GM19099 (cell line): ENCODE measurements around the gene PGAM4.

ENCODE experiments used
- POLR2A ChIP-seq: IDR thresholded peaks from 3 replicates; pipeline ENCODE4 v1.6.1; 2011; ENCODE audit warnings: low read depth; ENCODE audit not compliant: insufficient read length; ENCODE audit errors: extremely low read depth

Gene PGAM4

GRCh38 chrX:77969538-77969937 lies at the start of gene PGAM4:
TSS of gene PGAM4 (minus strand) at chrX:77969638. CDS start at chrX:77969638, 0 bp downstream.
- no peak for TF ChIP-seq POLR2A

GRCh38 chrX:78011846-78012245 lies 42.4 kb upstream of the PGAM4 start:
- no peak for TF ChIP-seq POLR2A

- TF ChIP-seq POLR2A = no peak
Observed at GRCh38 chrX:77979870-77980269, 10.4 kb upstream of the PGAM4 start.

GRCh38 chrX:77977518-77977917 lies 8.1 kb upstream of the PGAM4 start:
- no peak for TF ChIP-seq POLR2A

GRCh38 chrX:77977095-77977494 lies 7.7 kb upstream of the PGAM4 start:
- TF ChIP-seq POLR2A = no peak

GRCh38 chrX:77975755-77976154 lies 6.3 kb upstream of the PGAM4 start:
- TF ChIP-seq POLR2A = no peak

- no peak for TF ChIP-seq POLR2A
Observed at GRCh38 chrX:77967631-77968030, 1.8 kb downstream of the PGAM4 start.

- TF ChIP-seq POLR2A = no peak
Observed at GRCh38 chrX:77966361-77966760, 3.1 kb downstream of the PGAM4 start.

GRCh38 chrX:77962068-77962902 lies 7.2 kb downstream of the PGAM4 start:
- no peak for TF ChIP-seq POLR2A

GRCh38 chrX:77961063-77961462 lies 8.4 kb downstream of the PGAM4 start:
- no peak for TF ChIP-seq POLR2A

- TF ChIP-seq POLR2A = no peak
Observed at GRCh38 chrX:77960567-77960966, 8.9 kb downstream of the PGAM4 start.

- TF ChIP-seq POLR2A = no peak
Observed at GRCh38 chrX:77953708-77954107, 15.7 kb downstream of the PGAM4 start.

GRCh38 chrX:77953302-77953701 lies 16.1 kb downstream of the PGAM4 start:
- no peak for TF ChIP-seq POLR2A

GRCh38 chrX:77952173-77952572 lies 17.3 kb downstream of the PGAM4 start:
- no peak for TF ChIP-seq POLR2A

GRCh38 chrX:77949840-77950239 lies 19.6 kb downstream of the PGAM4 start:
- no peak for TF ChIP-seq POLR2A

GRCh38 chrX:77946571-77946970 lies 22.9 kb downstream of the PGAM4 start:
- no peak for TF ChIP-seq POLR2A
